HEK293 (cell line): Measurements from ENCODE around the gene CCDC69.

Source experiments
- CTCF ChIA-PET: fragments of 350-600 bp; formaldehyde crosslinking; extraction: SDS; loops from one replicate; lab custom pipeline; 2021; ENCODE audit warnings: antibody characterized with exemption; lab: Yijun Ruan, JAX
- POLR2A ChIA-PET: fragments of 300-600 bp; formaldehyde crosslinking; extraction: SDS; loops from one replicate; lab custom pipeline; 2020; ENCODE audit warnings: antibody characterized with exemption, inconsistent platforms; lab: Yijun Ruan, JAX
- H3K27ac ChIP-seq: fragments of 200-500 bp; sonication (Bioruptor generic); 2 replicates; pipeline ENCODE4 v1.5.1; 2014; ENCODE audit warnings: low read depth, low read length, control low read depth, inconsistent platforms; ENCODE audit errors: extremely low read depth
- H3K36me3 ChIP-seq, 2 experiments: fragments of 200-500 bp in 1 of 2; sonication (Bioruptor generic) in 1 of 2; 1 replicate in 1 of 2; 2 replicates in 1 of 2; pipeline ENCODE4 v1.5.1; 2014 to 2017; ENCODE audit warnings: inconsistent platforms in 2 of 2, low read length in 2 of 2; ENCODE audit not compliant: control insufficient read depth in 2 of 2, insufficient read depth in 1 of 2
- H3K4me1 ChIP-seq: fragments of 200-500 bp; sonication (Bioruptor generic); 2 replicates; pipeline ENCODE4 v1.5.1; 2014; ENCODE audit warnings: mild to moderate bottlenecking, low read length, inconsistent platforms; ENCODE audit not compliant: control insufficient read depth, insufficient read depth
- H3K4me3 ChIP-seq: 2 replicates; pipeline ENCODE4 v1.5.1; 2011; ENCODE audit warnings: low read depth, mild to moderate bottlenecking, control low read depth, low read length, moderate library complexity
- H3K9me3 ChIP-seq: fragments of 200-500 bp; sonication (Bioruptor generic); 2 replicates; pipeline ENCODE4 v1.5.1; 2014; ENCODE audit warnings: low read depth, low read length, inconsistent platforms; ENCODE audit not compliant: control insufficient read depth, insufficient read depth
- ELK4 ChIP-seq: IDR thresholded peaks from 2 replicates; pipeline ENCODE4 v1.6.1; 2011; ENCODE audit warnings: mild to moderate bottlenecking, low read depth, low read length, borderline replicate concordance
- GFI1B ChIP-seq: fragments of 450-650 bp; formaldehyde crosslinking; IDR thresholded peaks from 2 replicates; pipeline ENCODE4 v1.5.1; 2016; ENCODE audit warnings: missing biosample characterization, missing genetic modification characterization
- GLI2 ChIP-seq: fragments of 450-650 bp; formaldehyde crosslinking; IDR thresholded peaks from 2 replicates; pipeline ENCODE4; 2017; ENCODE audit warnings: missing biosample characterization, missing genetic modification characterization, low read depth, borderline replicate concordance
- GLIS1 ChIP-seq: fragments of 450-650 bp; formaldehyde crosslinking; IDR thresholded peaks from 2 replicates; pipeline ENCODE4 v1.5.1; 2016; ENCODE audit warnings: missing biosample characterization, missing genetic modification characterization
- KLF10 ChIP-seq: fragments of 450-650 bp; IDR thresholded peaks from 2 replicates; pipeline ENCODE4 v1.5.1; 2018; ENCODE audit warnings: missing biosample characterization, mild to moderate bottlenecking, missing genetic modification characterization
- KLF17 ChIP-seq: fragments of 450-650 bp; formaldehyde crosslinking; IDR thresholded peaks from 2 replicates; pipeline ENCODE4 v1.5.1; 2016; ENCODE audit warnings: missing biosample characterization, missing genetic modification characterization
- SP2 ChIP-seq: fragments of 450-650 bp; formaldehyde crosslinking; IDR thresholded peaks from 2 replicates; pipeline ENCODE4 v1.5.1; 2016; ENCODE audit warnings: missing biosample characterization, missing genetic modification characterization
- ZBTB20 ChIP-seq: fragments of 450-650 bp; formaldehyde crosslinking; IDR thresholded peaks from 2 replicates; pipeline ENCODE4 v1.5.1; 2016; ENCODE audit warnings: missing biosample characterization, missing genetic modification characterization
- ZNF112 ChIP-seq: fragments of 450-650 bp; formaldehyde crosslinking; IDR thresholded peaks from 2 replicates; pipeline ENCODE4 v1.5.0; 2017; ENCODE audit warnings: missing biosample characterization, missing genetic modification characterization
- ZNF121 ChIP-seq: fragments of 450-650 bp; formaldehyde crosslinking; IDR thresholded peaks from 2 replicates; pipeline ENCODE4 v1.5.1; 2016; ENCODE audit warnings: missing biosample characterization, missing genetic modification characterization
- ZNF174 ChIP-seq: fragments of 450-650 bp; formaldehyde crosslinking; IDR thresholded peaks from 2 replicates; pipeline ENCODE4 v1.5.0; 2017; ENCODE audit warnings: missing biosample characterization, mild to moderate bottlenecking, missing genetic modification characterization
- ZNF2 ChIP-seq: fragments of 450-650 bp; formaldehyde crosslinking; IDR thresholded peaks from 2 replicates; pipeline ENCODE4 v1.5.1; 2016; ENCODE audit warnings: missing biosample characterization, missing genetic modification characterization
- ZNF214 ChIP-seq: fragments of 450-650 bp; formaldehyde crosslinking; IDR thresholded peaks from 2 replicates; pipeline ENCODE4 v1.5.1; 2017; ENCODE audit warnings: missing biosample characterization, mild to moderate bottlenecking, missing genetic modification characterization, borderline replicate concordance
- ZNF24 ChIP-seq: fragments of 450-650 bp; formaldehyde crosslinking; IDR thresholded peaks from 2 replicates; pipeline ENCODE4 v1.5.1; 2016; ENCODE audit warnings: missing biosample characterization, missing genetic modification characterization
- ZNF433 ChIP-seq: fragments of 450-650 bp; formaldehyde crosslinking; IDR thresholded peaks from 2 replicates; pipeline ENCODE4 v1.5.1; 2016; ENCODE audit warnings: missing biosample characterization, missing genetic modification characterization, low read depth
- ZNF513 ChIP-seq: fragments of 450-650 bp; IDR thresholded peaks from 2 replicates; pipeline ENCODE4 v1.5.1; 2018; ENCODE audit warnings: missing biosample characterization, missing genetic modification characterization
- ZNF530 ChIP-seq: fragments of 450-650 bp; formaldehyde crosslinking; IDR thresholded peaks from 2 replicates; pipeline ENCODE4 v1.5.1; 2016; ENCODE audit warnings: low read depth, missing biosample characterization, missing genetic modification characterization
- ZNF558 ChIP-seq: fragments of 450-650 bp; formaldehyde crosslinking; IDR thresholded peaks from 2 replicates; pipeline ENCODE4 v1.5.1; 2016; ENCODE audit warnings: missing biosample characterization, missing genetic modification characterization
- ZNF629 ChIP-seq: fragments of 450-650 bp; formaldehyde crosslinking; IDR thresholded peaks from 2 replicates; pipeline ENCODE4 v1.5.1; 2017; ENCODE audit warnings: missing biosample characterization, missing genetic modification characterization
- ZNF677 ChIP-seq: fragments of 450-650 bp; IDR thresholded peaks from 2 replicates; pipeline ENCODE4 v1.5.0; 2018; ENCODE audit warnings: missing biosample characterization, mild to moderate bottlenecking, missing genetic modification characterization, moderate library complexity
- ZNF701 ChIP-seq: fragments of 450-650 bp; formaldehyde crosslinking; IDR thresholded peaks from 2 replicates; pipeline ENCODE4 v1.5.1; 2016; ENCODE audit warnings: missing biosample characterization, missing genetic modification characterization
- ZNF707 ChIP-seq: fragments of 450-650 bp; formaldehyde crosslinking; IDR thresholded peaks from 2 replicates; pipeline ENCODE4 v1.5.1; 2016; ENCODE audit warnings: missing biosample characterization, missing genetic modification characterization
- ZNF76 ChIP-seq: fragments of 450-650 bp; formaldehyde crosslinking; IDR thresholded peaks from 2 replicates; pipeline ENCODE4; 2016; ENCODE audit warnings: low read depth, missing biosample characterization, missing genetic modification characterization, borderline replicate concordance
- ZNF777 ChIP-seq: fragments of 450-650 bp; formaldehyde crosslinking; IDR thresholded peaks from 2 replicates; pipeline ENCODE4 v1.5.1; 2017; ENCODE audit warnings: missing biosample characterization, missing genetic modification characterization, borderline replicate concordance
- ZNF792 ChIP-seq: fragments of 450-650 bp; formaldehyde crosslinking; IDR thresholded peaks from 2 replicates; pipeline ENCODE4 v1.5.1; 2016; ENCODE audit warnings: missing biosample characterization, missing genetic modification characterization
- ZNF837 ChIP-seq: fragments of 450-650 bp; formaldehyde crosslinking; IDR thresholded peaks from 2 replicates; pipeline ENCODE4 v1.5.1; 2016; ENCODE audit warnings: missing biosample characterization, missing genetic modification characterization
- ZXDB ChIP-seq: fragments of 450-650 bp; formaldehyde crosslinking; IDR thresholded peaks from 2 replicates; pipeline ENCODE4 v1.5.1; 2016; ENCODE audit warnings: missing biosample characterization, missing genetic modification characterization
- TF ChIP-seq, protein P1 (sequence below): fragments of 450-650 bp; formaldehyde crosslinking; IDR thresholded peaks from 2 replicates; pipeline ENCODE4 v1.5.1; 2016; ENCODE audit warnings: missing biosample characterization, missing genetic modification characterization
- TF ChIP-seq, protein P2 (sequence below): fragments of 450-650 bp; formaldehyde crosslinking; IDR thresholded peaks from 2 replicates; pipeline ENCODE4 v1.5.1; 2017; ENCODE audit warnings: missing biosample characterization, missing genetic modification characterization

Gene CCDC69

GRCh38 chr5:151141535-151141934 lies 82.4 kb downstream of the CCDC69 start:
- ChIA-PET CTCF (interaction anchor here (1.0 to 7.5 kb wide), 4 partner anchors 15 to 174 kb away, joined by 4 to 43 read pairs (median 8); no protein-coding TSS in a partner anchor), POLR2A (no interaction called here)
- no peak overlapping the region for H3K27ac ChIP-seq
- no peaks in the 10 kb centered on the region for H3K9me3 ChIP-seq
- no peaks in the 10 kb centered on the region for H3K4me1 ChIP-seq
- no peak overlapping the region for H3K4me3 ChIP-seq
- H3K36me3 ChIP-seq, result peaks cover 13 to 80% of the 10 kb centered on the region in 2 experiments; a peak in 2 of 3 replicates
- TF ChIP-seq GLIS1 (tag by site-specific recombination), result no peak
- TF ChIP-seq ELK4, result no peak
- TF ChIP-seq SP2, result no peak
- no peak for TF ChIP-seq ZNF174
- no peak for TF ChIP-seq ZNF433 (tag by site-specific recombination)
- no peak for TF ChIP-seq ZNF214 (tag by site-specific recombination)
- TF ChIP-seq ZBTB20 (tag by site-specific recombination), result no peak
- no peak for TF ChIP-seq ZXDB (tag by site-specific recombination)
- no peak for TF ChIP-seq ZNF530 (tag by site-specific recombination)
- TF ChIP-seq ZNF837 (tag by site-specific recombination), result no peak
- no peak for TF ChIP-seq ZNF777 (tag by site-specific recombination)
- TF ChIP-seq, protein P1, sequence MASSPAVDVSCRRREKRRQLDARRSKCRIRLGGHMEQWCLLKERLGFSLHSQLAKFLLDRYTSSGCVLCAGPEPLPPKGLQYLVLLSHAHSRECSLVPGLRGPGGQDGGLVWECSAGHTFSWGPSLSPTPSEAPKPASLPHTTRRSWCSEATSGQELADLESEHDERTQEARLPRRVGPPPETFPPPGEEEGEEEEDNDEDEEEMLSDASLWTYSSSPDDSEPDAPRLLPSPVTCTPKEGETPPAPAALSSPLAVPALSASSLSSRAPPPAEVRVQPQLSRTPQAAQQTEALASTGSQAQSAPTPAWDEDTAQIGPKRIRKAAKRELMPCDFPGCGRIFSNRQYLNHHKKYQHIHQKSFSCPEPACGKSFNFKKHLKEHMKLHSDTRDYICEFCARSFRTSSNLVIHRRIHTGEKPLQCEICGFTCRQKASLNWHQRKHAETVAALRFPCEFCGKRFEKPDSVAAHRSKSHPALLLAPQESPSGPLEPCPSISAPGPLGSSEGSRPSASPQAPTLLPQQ (tag by site-specific recombination), result no peak
- no peak for TF ChIP-seq ZNF24 (tag by site-specific recombination)
- TF ChIP-seq ZNF558 (tag by site-specific recombination), result no peak

GRCh38 chr5:151140686-151141459 lies 83.0 kb downstream of the CCDC69 start:
- Histone ChIP-seq H3K4me1 (no peaks in the 10 kb centered on the region), H3K27ac (no peak overlapping the region), H3K36me3 (peaks cover 15 to 80% of the 10 kb centered on the region in 2 experiments; a peak in 2 of 3 replicates), H3K4me3 (no peak overlapping the region), H3K9me3 (no peaks in the 10 kb centered on the region)
- ChIA-PET CTCF (interaction anchor here (1.4 to 7.5 kb wide), 4 partner anchors 14 to 98 kb away, joined by 4 to 43 read pairs (median 10); no protein-coding TSS in a partner anchor), POLR2A (no interaction called here)
- TF ChIP-seq ZNF707 (tag by site-specific recombination) (no peak), ZNF792 (tag by site-specific recombination) (no peak), ZNF629 (no peak), ZNF2 (tag by site-specific recombination) (no peak), KLF10 (no peak), ZBTB20 (tag by site-specific recombination) (no peak), GFI1B (no peak), ZNF76 (tag by site-specific recombination) (no peak), ZNF677 (tag by site-specific recombination) (no peak), GLI2 (tag by site-specific recombination) (no peak), ZNF112 (tag by site-specific recombination) (no peak), ZNF121 (tag by site-specific recombination) (no peak), ZNF513 (tag by site-specific recombination) (no peak), KLF17 (tag by site-specific recombination) (no peak), ZNF701 (tag by site-specific recombination) (no peak)
- TF ChIP-seq, protein P2, sequence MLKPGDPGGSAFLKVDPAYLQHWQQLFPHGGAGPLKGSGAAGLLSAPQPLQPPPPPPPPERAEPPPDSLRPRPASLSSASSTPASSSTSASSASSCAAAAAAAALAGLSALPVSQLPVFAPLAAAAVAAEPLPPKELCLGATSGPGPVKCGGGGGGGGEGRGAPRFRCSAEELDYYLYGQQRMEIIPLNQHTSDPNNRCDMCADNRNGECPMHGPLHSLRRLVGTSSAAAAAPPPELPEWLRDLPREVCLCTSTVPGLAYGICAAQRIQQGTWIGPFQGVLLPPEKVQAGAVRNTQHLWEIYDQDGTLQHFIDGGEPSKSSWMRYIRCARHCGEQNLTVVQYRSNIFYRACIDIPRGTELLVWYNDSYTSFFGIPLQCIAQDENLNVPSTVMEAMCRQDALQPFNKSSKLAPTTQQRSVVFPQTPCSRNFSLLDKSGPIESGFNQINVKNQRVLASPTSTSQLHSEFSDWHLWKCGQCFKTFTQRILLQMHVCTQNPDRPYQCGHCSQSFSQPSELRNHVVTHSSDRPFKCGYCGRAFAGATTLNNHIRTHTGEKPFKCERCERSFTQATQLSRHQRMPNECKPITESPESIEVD (tag by site-specific recombination), result no peak
